GM12874 (cell line): ENCODE results near the gene C5orf15.

Experiments used
- TF ChIP-seq, protein P1 (sequence below): IDR thresholded peaks from 2 replicates; pipeline ENCODE4 v1.5.1; 2011; ENCODE audit warnings: low read depth, mild to moderate bottlenecking, control low read depth, low read length, moderate library complexity; ENCODE audit not compliant: insufficient read depth

Gene C5orf15

DNA sequence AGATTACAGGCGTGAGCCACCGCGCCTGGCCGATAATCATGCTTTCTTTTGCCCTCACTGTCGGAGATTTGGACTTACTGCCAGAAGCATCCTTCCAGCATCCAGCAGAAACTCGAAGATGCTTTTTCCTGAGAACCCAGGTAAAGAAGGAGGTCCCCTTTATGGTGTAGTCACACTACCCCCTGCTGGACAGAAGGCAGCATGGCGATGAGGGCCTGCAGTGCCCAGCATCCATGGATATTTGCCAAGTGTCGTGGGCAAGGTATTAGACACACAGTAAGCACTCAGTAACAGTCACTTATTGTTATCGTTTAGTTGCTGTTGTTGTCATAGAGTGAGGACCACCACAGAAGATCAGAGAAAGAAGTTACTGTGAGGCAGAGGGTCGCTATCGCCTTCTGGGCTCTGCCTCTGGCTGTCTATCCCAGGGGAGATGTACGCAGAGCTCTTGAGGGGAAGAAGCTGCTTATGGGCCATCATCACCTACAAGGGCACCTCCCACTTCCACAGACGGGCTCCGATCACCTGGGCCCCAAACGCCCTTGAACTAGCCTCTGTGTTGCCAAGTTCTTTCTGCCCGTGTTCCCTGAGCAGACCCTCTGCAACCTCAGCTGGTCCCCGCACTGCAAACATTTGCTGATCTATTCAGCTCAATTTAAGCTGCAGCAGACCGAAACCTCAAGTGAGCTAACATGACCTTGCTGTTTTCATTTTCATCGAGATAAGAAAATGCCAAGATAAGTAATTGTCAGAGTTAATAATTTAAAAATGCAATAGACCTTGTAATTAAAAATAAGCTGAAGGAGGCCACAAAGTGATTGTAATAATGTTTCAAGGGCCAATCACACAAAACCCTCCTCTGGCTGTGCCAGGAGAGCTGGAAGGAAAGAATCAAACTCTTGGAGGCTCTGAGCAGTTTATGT, 23.9 kb downstream of the C5orf15 start:
- TF ChIP-seq, protein P1, sequence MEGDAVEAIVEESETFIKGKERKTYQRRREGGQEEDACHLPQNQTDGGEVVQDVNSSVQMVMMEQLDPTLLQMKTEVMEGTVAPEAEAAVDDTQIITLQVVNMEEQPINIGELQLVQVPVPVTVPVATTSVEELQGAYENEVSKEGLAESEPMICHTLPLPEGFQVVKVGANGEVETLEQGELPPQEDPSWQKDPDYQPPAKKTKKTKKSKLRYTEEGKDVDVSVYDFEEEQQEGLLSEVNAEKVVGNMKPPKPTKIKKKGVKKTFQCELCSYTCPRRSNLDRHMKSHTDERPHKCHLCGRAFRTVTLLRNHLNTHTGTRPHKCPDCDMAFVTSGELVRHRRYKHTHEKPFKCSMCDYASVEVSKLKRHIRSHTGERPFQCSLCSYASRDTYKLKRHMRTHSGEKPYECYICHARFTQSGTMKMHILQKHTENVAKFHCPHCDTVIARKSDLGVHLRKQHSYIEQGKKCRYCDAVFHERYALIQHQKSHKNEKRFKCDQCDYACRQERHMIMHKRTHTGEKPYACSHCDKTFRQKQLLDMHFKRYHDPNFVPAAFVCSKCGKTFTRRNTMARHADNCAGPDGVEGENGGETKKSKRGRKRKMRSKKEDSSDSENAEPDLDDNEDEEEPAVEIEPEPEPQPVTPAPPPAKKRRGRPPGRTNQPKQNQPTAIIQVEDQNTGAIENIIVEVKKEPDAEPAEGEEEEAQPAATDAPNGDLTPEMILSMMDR = peak; percentile 81

DNA sequence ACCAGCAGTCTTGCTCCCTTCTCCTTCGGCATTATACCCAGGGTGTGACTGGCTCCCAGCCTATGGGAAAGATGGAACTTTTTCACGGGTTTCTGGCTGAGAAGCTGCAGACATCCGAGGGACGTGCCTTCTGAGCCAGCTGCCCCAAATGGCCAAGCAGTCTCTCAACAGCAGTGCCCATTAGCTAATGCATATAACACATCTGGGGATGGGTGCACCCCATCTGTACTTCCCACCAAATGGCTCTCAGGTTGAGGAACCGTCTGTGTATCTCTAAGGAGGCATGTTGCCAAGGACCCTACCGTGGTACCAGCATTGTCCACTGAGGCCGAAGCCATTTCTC, 25.0 kb downstream of the C5orf15 start:
- TF ChIP-seq, protein P1 = no peak

DNA sequence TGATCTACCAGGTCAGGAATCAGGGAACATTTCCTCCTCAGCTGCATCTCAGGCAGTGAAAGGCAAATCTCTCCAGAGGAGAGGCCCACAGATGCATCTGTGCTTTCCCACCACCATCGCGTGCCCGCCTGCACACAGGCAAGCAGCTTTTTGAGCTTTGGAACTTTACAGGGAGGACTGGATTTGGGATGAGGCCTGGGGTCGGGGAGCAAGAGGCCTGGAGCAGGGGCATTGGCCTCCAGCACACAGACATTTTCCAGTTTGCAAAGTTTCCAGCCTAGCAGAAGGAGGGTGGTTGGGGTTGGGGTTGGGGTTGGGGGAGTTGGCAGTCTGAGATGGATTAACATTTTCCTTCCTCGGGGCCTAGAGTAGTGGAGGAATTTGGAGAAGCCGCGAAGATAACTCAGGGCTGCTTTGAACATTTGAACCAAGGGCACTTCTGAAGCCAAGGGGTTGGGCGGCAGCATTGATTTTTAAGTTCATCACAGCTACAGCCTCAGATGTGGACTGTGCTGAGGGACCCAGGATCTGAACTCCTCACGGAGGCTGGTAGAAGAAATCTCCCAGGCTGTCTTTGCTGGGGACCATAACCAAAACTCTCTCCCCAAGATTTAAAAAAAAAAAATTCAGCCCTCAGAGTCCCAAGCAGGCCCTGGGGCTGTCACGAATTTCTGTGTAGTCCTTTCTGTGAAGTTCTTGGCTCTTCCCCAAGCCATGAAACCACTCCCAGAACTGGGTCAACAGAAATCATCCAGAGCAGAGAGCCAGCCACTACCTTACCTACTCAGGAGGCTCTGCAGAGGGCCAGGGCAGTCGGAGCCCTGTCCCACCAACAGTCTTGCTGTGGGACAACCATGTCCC, 25.6 kb downstream of the C5orf15 start:
- TF ChIP-seq, protein P1 = no peak

DNA sequence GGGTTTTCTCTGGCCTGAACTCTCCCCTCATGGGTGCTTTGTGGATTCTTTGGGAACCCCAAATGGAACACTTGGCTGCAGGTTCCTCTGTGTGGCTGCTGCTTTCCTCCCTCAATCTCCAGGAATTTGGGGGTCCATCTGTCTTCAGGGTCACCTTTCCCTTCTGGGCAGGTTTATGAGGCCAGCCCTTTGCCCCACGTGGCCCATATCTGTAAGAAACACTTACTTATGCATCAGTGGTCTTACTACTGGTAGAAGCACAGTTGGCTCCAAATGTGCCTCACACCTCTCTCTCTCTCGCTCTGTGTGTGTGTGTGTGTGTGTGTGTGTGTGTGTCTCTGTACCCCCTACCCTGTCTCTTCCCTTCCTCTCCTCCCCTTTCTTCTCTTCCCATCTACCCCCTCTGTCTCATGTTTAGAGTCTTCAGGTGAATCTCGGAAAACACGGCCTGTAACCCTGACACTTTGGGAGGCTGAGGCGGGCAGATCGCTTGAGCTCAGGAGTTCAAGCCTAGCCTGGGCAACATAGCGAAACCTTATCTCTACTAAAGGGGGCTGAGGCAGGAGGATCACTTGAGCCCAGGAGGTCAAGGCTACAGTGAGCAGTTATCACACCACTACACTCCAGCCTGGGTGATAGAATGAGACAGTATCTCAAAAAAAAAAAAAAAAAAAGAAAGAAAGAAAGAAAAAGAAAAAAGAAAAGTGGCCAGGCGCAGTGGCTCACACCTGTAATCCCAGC, 26.8 kb downstream of the C5orf15 start:
- TF ChIP-seq, protein P1 = no peak

DNA sequence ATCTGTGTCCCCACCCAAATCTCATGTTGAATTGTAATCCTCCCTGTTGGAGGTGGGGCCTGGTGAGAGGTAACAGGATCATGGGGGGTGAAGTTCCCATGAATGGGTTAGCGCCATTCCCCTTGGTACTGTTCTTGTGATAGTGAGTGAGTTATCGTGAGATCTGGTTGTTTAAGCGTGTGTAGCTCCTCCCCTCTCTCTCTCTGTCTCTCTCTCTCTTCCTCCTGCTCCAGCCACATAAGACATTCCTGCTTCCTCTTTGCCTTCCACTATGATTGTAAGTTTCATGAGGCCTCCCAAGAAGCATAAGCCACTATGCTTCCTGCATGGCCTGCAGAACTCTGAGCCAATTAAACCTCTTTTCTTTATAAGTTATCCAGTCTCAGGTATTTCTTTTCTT, 28.8 kb downstream of the C5orf15 start:
- TF ChIP-seq, protein P1 = no peak

DNA sequence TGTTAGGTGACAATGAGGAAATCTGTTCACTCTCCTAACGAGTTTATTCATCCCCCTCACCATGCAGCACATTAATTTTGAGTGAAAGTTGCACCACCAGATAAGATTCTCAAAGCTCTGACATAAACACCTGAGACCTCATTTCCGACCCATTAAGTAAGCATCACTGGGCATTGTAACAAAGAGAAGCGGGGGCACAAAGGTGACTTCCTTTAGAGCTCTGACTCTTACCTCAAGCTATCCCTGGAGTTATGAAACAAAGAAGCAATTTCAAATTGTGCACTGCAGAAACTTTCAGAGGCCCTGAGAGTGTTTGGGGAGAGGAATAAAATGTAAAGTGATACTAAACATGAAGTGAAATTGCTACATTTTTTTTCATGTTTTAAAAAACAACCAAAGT, 29.5 kb downstream of the C5orf15 start:
- TF ChIP-seq, protein P1 = no peak
